ENCODE measurements around the gene TTLL4.
"Not testable (repeated sequence)": the region's sequence is repeated elsewhere in the genome, so short reads cannot be mapped to it uniquely, and the experiment has no call there.

Gene TTLL4

GRCh38 chr2:218745559-218746469 is 35.2 kb downstream of the TTLL4 start:
- DNase-seq (ENCODE audit: low read depth), result no peak

- DNase-seq (ENCODE audit: low read depth), result no peak
These were observed 35.8 kb downstream of the TTLL4 start for GRCh38 chr2:218746470-218746795.

- DNase-seq (ENCODE audit: low read depth), result no peak
These were observed 36.3 kb downstream of the TTLL4 start for GRCh38 chr2:218746960-218747359.

GRCh38 chr2:218748741-218749441 is 38.3 kb downstream of the TTLL4 start:
- no peak for DNase-seq (ENCODE audit: low read depth)

- DNase-seq (ENCODE audit: low read depth), result no peak
These were observed 43.6 kb downstream of the TTLL4 start for GRCh38 chr2:218754201-218754600.

- DNase-seq (ENCODE audit: low read depth), result no peak
These were observed 44.1 kb downstream of the TTLL4 start for GRCh38 chr2:218754781-218755180.

- no peak for DNase-seq (ENCODE audit: low read depth)
These were observed 44.5 kb downstream of the TTLL4 start for GRCh38 chr2:218755198-218755566.

GRCh38 chr2:218755567-218756404 is 45.2 kb downstream of the TTLL4 start:
- DNase-seq (ENCODE audit: low read depth), result no peak

GRCh38 chr2:218756599-218757377 is 46.2 kb downstream of the TTLL4 start:
- DNase-seq (ENCODE audit: low read depth), result no peak

GRCh38 chr2:218761795-218762194 is 51.2 kb downstream of the TTLL4 start:
- no peak for DNase-seq (ENCODE audit: low read depth)

GRCh38 chr2:218772759-218773158 is 62.1 kb downstream of the TTLL4 start:
- not testable (repeated sequence) for DNase-seq (ENCODE audit: low read depth)

GRCh38 chr2:218773881-218774280 is 63.2 kb downstream of the TTLL4 start:
- DNase-seq (ENCODE audit: low read depth), result no peak

GRCh38 chr2:218776488-218776887 is 65.9 kb downstream of the TTLL4 start:
- no peak for DNase-seq (ENCODE audit: low read depth)

- DNase-seq (ENCODE audit: low read depth), result no peak
These were observed 66.8 kb downstream of the TTLL4 start for GRCh38 chr2:218777276-218777990.

GRCh38 chr2:218780046-218780445 is 69.4 kb downstream of the TTLL4 start:
- DNase-seq (ENCODE audit: low read depth), result no peak

- DNase-seq (ENCODE audit: low read depth), result no peak
These were observed 70.4 kb downstream of the TTLL4 start for GRCh38 chr2:218780851-218781690.

GRCh38 chr2:218781691-218782527 is 71.3 kb downstream of the TTLL4 start, which contains the start of gene CYP27A1:
TSS of gene CYP27A1 (plus strand) at chr2:218782147. CDS start at chr2:218782183, 36 bp downstream.
- DNase-seq (ENCODE audit: low read depth), result no peak

- no peak for DNase-seq (ENCODE audit: low read depth)
These were observed 71.9 kb downstream of the TTLL4 start for GRCh38 chr2:218782528-218782844.

GRCh38 chr2:218783688-218784087 is 73.1 kb downstream of the TTLL4 start:
- DNase-seq (ENCODE audit: low read depth), result no peak

Measured in stimulated activated CD8-positive, alpha-beta memory T cell treated with anti-CD3 and anti-CD28 coated beads, Interleukin-15, amount 100 ng/mL, for 1 hour (primary cell).